OCI-LY1 (cell line): ENCODE measurements around the gene XCL1.
"Not testable (repeated sequence)": the region's sequence is repeated elsewhere in the genome, so short reads cannot be mapped to it uniquely, and the experiment has no call there.

Experiments used
- H2AFZ ChIP-seq: fragments of 200-600 bp; sonication (generic), shearing (Covaris generic); 2 replicates; pipeline ENCODE4 v1.6.0; 2014; ENCODE audit warnings: antibody characterized with exemption, mild to moderate bottlenecking, low read length
- H3F3A ChIP-seq: fragments of 200-600 bp; sonication (generic), shearing (Covaris generic); 2 replicates; pipeline ENCODE4 v1.6.0; 2014; ENCODE audit warnings: mild to moderate bottlenecking, antibody characterized with exemption, low read length, moderate library complexity; ENCODE audit not compliant: insufficient read depth
- H3K27ac ChIP-seq: fragments of 200-600 bp; sonication (generic); 2 replicates; pipeline ENCODE4 v1.5.1; 2014; ENCODE audit warnings: low read length, mixed run types, mild to moderate bottlenecking, low read depth; ENCODE audit not compliant: poor library complexity, severe bottlenecking
- H3K27me3 ChIP-seq: fragments of 200-600 bp; sonication (generic); 2 replicates; pipeline ENCODE4 v1.6.0; 2014; ENCODE audit warnings: antibody characterized with exemption, mild to moderate bottlenecking, low read length, moderate library complexity; ENCODE audit not compliant: insufficient read depth
- H3K36me3 ChIP-seq: fragments of 200-600 bp; sonication (generic); 2 replicates; pipeline ENCODE4 v1.6.1; 2014; ENCODE audit warnings: mild to moderate bottlenecking, antibody characterized with exemption, low read length, moderate library complexity, mixed read lengths; ENCODE audit not compliant: insufficient read depth
- H3K4me1 ChIP-seq: fragments of 200-600 bp; sonication (generic); 2 replicates; pipeline ENCODE4 v1.5.1; 2014; ENCODE audit warnings: mild to moderate bottlenecking, low read length, moderate library complexity; ENCODE audit not compliant: insufficient read depth, severe bottlenecking
- H3K4me2 ChIP-seq: fragments of 200-600 bp; sonication (generic), shearing (Covaris generic); 2 replicates; pipeline ENCODE4 v1.6.1; 2014; ENCODE audit warnings: low read length
- H3K4me3 ChIP-seq: fragments of 200-600 bp; sonication (generic); 2 replicates; pipeline ENCODE4 v1.5.1; 2014; ENCODE audit warnings: low read length, low read depth, mild to moderate bottlenecking, mixed read lengths; ENCODE audit not compliant: poor library complexity, severe bottlenecking
- H3K79me2 ChIP-seq: fragments of 200-600 bp; shearing (Covaris generic); 2 replicates; pipeline ENCODE4 v1.6.1; 2016; ENCODE audit warnings: mixed run types, low read length, mixed read lengths; ENCODE audit not compliant: insufficient read depth
- H3K9ac ChIP-seq: fragments of 200-600 bp; sonication (generic), shearing (Covaris generic); 2 replicates; pipeline ENCODE4 v1.6.1; 2014; ENCODE audit warnings: mild to moderate bottlenecking, low read length, mixed read lengths
- H3K9me2 ChIP-seq: fragments of 200-600 bp; sonication (generic), shearing (Covaris generic); 2 replicates; pipeline ENCODE4 v1.6.1; 2014; ENCODE audit warnings: low read depth, mild to moderate bottlenecking, low read length, mixed read lengths
- H3K9me3 ChIP-seq: fragments of 200-600 bp; shearing (Covaris generic); 2 replicates; pipeline ENCODE4 v1.6.1; 2014; ENCODE audit warnings: low read length, mixed read lengths
- H4K20me1 ChIP-seq: fragments of 200-600 bp; sonication (generic), shearing (Covaris generic); 2 replicates; pipeline ENCODE4 v1.6.0; 2016; ENCODE audit warnings: mild to moderate bottlenecking, low read length; ENCODE audit not compliant: insufficient read depth
- EZH2 ChIP-seq: fragments of 200-600 bp; sonication (generic), shearing (Covaris generic); IDR thresholded peaks from 2 replicates; pipeline ENCODE4 v1.8.0; 2017; ENCODE audit warnings: borderline replicate concordance, mixed run types, mild to moderate bottlenecking, antibody characterized with exemption, low read length, moderate library complexity, mixed read lengths
- TF ChIP-seq, protein P1 (sequence below): fragments of 200-600 bp; sonication (generic), shearing (Covaris generic); IDR thresholded peaks from 2 replicates; pipeline ENCODE4 v1.5.1; 2017; ENCODE audit warnings: mild to moderate bottlenecking, antibody characterized with exemption, low read length, moderate library complexity, mixed read lengths

The XCL1 gene, protein sequence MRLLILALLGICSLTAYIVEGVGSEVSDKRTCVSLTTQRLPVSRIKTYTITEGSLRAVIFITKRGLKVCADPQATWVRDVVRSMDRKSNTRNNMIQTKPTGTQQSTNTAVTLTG

DNA sequence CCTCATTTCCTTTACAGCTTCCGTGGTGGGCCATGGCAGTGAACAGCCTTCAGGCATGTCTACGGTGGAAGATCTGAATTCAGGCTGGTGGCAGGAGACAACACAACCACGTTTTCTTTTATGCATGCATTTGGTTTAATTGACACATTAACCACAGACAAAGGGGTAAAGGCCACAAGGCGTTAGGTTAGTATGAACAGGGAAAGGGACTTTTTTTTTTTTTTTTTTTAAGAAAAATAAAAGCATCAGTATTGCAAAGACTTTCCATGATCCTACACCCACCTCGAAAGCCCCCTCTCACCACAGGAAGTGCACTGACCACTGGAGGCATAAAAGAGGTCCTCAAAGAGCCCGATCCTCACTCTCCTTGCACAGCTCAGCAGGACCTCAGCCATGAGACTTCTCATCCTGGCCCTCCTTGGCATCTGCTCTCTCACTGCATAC, at the start of gene XCL1:
XCL1 (plus strand) TSS at position 361 of the 444 bp plus-strand sequence; CDS start at position 394, 33 bp downstream.
- not testable (repeated sequence) for H3K4me3 ChIP-seq, H3K9me2 ChIP-seq, H3K79me2 ChIP-seq, H3K36me3 ChIP-seq, H3K9me3 ChIP-seq, H3K9ac ChIP-seq, H2AFZ ChIP-seq, H3K27me3 ChIP-seq, H3K4me1 ChIP-seq, H3K4me2 ChIP-seq, H3F3A ChIP-seq, H4K20me1 ChIP-seq, H3K27ac ChIP-seq

DNA sequence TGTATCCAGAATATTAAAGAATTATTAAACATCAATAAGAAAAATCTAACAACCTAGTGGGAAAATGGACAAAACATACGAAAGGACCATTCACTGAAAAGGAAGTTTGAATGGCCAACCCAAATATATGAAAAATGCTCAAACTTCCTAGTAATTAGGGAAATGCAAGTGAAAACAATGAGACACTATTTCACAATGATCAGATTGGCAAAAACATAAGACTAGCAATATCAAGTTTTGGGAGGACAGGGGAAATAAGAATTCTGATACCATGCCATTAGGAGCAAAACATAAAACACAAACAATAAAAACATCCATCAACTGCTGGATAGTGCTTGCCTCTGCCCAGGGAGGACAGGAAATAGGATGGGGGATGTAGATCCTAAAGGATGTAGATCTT, 46.9 kb upstream of the XCL1 start:
- Histone ChIP-seq H3K79me2 (no peaks in the 10 kb centered on the region), H3F3A (no peaks in the 10 kb centered on the region), H3K9me3 (no peaks in the 10 kb centered on the region), H3K9me2 (no peaks in the 10 kb centered on the region), H3K27ac (no peak overlapping the region), H3K9ac (no peak overlapping the region), H2AFZ (no peak overlapping the region), H3K27me3 (no peaks in the 10 kb centered on the region), H4K20me1 (no peaks in the 10 kb centered on the region), H3K4me1 (no peaks in the 10 kb centered on the region), H3K36me3 (no peaks in the 10 kb centered on the region), H3K4me3 (no peak overlapping the region), H3K4me2 (no peak overlapping the region)
- TF ChIP-seq, protein P1, sequence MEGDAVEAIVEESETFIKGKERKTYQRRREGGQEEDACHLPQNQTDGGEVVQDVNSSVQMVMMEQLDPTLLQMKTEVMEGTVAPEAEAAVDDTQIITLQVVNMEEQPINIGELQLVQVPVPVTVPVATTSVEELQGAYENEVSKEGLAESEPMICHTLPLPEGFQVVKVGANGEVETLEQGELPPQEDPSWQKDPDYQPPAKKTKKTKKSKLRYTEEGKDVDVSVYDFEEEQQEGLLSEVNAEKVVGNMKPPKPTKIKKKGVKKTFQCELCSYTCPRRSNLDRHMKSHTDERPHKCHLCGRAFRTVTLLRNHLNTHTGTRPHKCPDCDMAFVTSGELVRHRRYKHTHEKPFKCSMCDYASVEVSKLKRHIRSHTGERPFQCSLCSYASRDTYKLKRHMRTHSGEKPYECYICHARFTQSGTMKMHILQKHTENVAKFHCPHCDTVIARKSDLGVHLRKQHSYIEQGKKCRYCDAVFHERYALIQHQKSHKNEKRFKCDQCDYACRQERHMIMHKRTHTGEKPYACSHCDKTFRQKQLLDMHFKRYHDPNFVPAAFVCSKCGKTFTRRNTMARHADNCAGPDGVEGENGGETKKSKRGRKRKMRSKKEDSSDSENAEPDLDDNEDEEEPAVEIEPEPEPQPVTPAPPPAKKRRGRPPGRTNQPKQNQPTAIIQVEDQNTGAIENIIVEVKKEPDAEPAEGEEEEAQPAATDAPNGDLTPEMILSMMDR, result no peak
- no peak for TF ChIP-seq EZH2

DNA sequence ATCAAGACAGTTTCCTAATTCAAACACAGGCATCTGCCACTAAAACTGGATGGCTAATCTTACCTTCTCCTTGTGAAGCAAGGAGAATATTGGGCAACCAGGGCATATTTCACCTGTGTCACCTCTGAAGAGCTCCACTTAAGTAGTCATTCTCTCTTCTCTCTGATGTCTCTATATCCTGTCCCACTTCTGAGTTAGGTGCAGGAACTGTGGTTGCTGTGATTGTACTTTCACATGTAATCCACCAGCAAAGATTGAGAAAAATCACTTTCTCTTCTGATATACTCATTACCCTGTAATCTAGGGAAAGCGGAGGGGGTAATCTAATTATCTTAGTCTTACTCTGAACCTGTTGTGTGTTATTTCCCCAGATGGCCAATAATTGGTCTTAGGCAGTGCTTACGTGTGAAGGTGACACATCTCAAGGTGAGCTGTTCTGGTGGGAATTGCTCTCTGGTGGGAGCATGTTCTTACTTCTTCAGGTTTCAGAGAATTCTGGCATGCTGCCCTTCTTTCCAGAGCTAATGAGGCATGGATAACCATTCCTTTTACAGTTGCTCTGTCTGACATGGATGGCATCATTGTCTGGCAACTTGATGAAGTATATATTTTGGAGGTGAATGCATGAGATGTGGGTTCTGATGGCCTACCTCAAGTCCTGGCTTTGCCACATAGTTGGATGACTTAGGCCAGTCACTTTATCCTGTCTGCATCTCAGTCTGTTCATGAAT, 44.6 kb upstream of the XCL1 start:
- Histone ChIP-seq H3K9me3 (no peaks in the 10 kb centered on the region), H3K4me1 (no peaks in the 10 kb centered on the region), H3F3A (no peaks in the 10 kb centered on the region)

More for the DNA sequence above, 44.6 kb upstream of the XCL1 start:
- TF ChIP-seq, protein P1, result no peak
- no peak for TF ChIP-seq EZH2
- H3K4me3 ChIP-seq, result no peak overlapping the region
- H2AFZ ChIP-seq, result no peak overlapping the region
- no peak overlapping the region for H3K9ac ChIP-seq
- no peaks in the 10 kb centered on the region for H3K27me3 ChIP-seq
- H4K20me1 ChIP-seq, result no peaks in the 10 kb centered on the region
- H3K27ac ChIP-seq, result no peak overlapping the region
- no peaks in the 10 kb centered on the region for H3K79me2 ChIP-seq
- H3K36me3 ChIP-seq, result no peaks in the 10 kb centered on the region
- H3K9me2 ChIP-seq, result no peaks in the 10 kb centered on the region
- no peak overlapping the region for H3K4me2 ChIP-seq
